Colonic mucosa (tissue), 4 donors: ENCODE results near the gene BLM. TPM values are rescaled to one million over a fixed set of nuclear protein-coding genes. Genes with fewer than 3 reads are reported as not detected.
"Not testable (repeated sequence)": the region's sequence is repeated elsewhere in the genome, so short reads cannot be mapped to it uniquely, and the experiment has no call there.

Source experiments
- DNase-seq: peaks from one replicate; pipeline ENCODE4 v3.0.0-alpha.2; 2020
- H3K27ac ChIP-seq: fragments of 200-600 bp; one replicate; pipeline ENCODE4 v1.8.0; 2021
- H3K27me3 ChIP-seq: fragments of 200-600 bp; one replicate; pipeline ENCODE4 v1.8.0; 2021
- H3K36me3 ChIP-seq: fragments of 200-600 bp; one replicate; pipeline ENCODE4 v1.8.0; 2021
- H3K4me1 ChIP-seq: fragments of 200-600 bp; one replicate; pipeline ENCODE4 v1.8.0; 2021; ENCODE audit warnings: mild to moderate bottlenecking
- H3K4me3 ChIP-seq: fragments of 200-600 bp; one replicate; pipeline ENCODE4 v1.8.0; 2021
- H3K9ac ChIP-seq, 2 donors: one replicate each; pipeline ENCODE4 v1.7.0; 2013; ENCODE audit warnings: control low read depth in 2 of 2, low read depth in 2 of 2, low read length in 2 of 2
- H3K9me3 ChIP-seq: fragments of 200-600 bp; one replicate; pipeline ENCODE4 v1.8.0; 2021
- CTCF ChIP-seq: fragments of 200-600 bp; IDR thresholded peaks from one replicate; pipeline ENCODE4 v1.8.0; 2022; ENCODE audit warnings: antibody characterized with exemption, mild to moderate bottlenecking
- intact Hi-C: fragments of 100-400 bp; cut with DNase I; formaldehyde crosslinking; loops from one replicate; pipeline ENCODE4 v1.14.1; 2022
- total RNA-seq, 2 donors: library from RNA; stranded (reverse); fragmentation: NEBNext Ultra II Directional in 1 of 2; extraction: Animal tissue kit (Norgen Biotek cat#: 25700) in 1 of 2; gene quantifications; one replicate each; pipeline ENCODE4 v1.2.1, GENCODE V29; 2021
- donor health status: healthy.
- donor health status: DM: no; HTN: no; CAD: no.
- donor health status: DM: no; HTN: no; CAD: no.

BLM gene
- total RNA-seq, 2 donors from 2014 or later, result 3.3 to 16.7 TPM

GRCh38 chr15:90720131-90720530, 3.0 kb downstream of the BLM start:
- Histone ChIP-seq H3K27ac (no peak overlapping the region), H3K9me3 (no peaks in the 10 kb centered on the region), H3K27me3 (no peaks in the 10 kb centered on the region), H3K9ac (no peak overlapping the region), H3K36me3 (no peaks in the 10 kb centered on the region), H3K4me3 (no peak overlapping the region), H3K4me1 (peaks cover 6% of the 10 kb centered on the region)
- no peak for TF ChIP-seq CTCF
- DNase-seq, result no peak
- intact Hi-C loops, result no loop called here

DNA sequence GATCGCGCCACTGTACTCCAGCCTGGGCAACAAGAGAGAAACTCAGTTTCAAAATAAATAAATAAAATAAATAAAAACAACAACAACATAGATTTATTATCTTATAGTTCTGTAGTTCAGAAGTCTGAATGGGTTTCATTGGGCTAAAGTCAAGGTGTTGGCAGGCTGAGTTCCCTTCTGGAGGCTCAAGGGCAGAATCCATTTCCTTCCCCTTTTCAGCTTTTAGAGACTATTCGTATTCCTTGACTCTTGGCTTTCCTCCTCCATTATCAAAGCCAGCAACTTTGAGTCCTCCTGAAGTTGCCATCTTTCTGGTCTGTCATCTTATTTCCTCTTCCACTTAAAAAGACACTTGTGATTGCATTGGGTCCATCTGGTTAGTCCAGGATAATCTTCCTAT, 12.1 kb downstream of the BLM start:
- DNase-seq, result no peak
- no peak for TF ChIP-seq CTCF

GRCh38 chr15:90730290-90730689, 13.1 kb downstream of the BLM start:
- no peak overlapping the region for H3K9ac ChIP-seq
- H3K4me3 ChIP-seq, result no peak overlapping the region
- no peak overlapping the region for H3K27ac ChIP-seq
- intact Hi-C loops, result no loop called here
- H3K9me3 ChIP-seq, result no peaks in the 10 kb centered on the region
- peak; percentile 43 for DNase-seq
- H3K4me1 ChIP-seq, result no peaks in the 10 kb centered on the region
- H3K36me3 ChIP-seq, result no peaks in the 10 kb centered on the region
- no peak for TF ChIP-seq CTCF
- no peaks in the 10 kb centered on the region for H3K27me3 ChIP-seq

More for the DNA sequence above, 12.1 kb downstream of the BLM start:
- H3K4me3 ChIP-seq, result no peak overlapping the region
- H3K4me1 ChIP-seq, result no peaks in the 10 kb centered on the region
- intact Hi-C loops, result no loop called here
- H3K9me3 ChIP-seq, result no peaks in the 10 kb centered on the region
- no peaks in the 10 kb centered on the region for H3K27me3 ChIP-seq
- no peak overlapping the region for H3K9ac ChIP-seq
- H3K36me3 ChIP-seq, result no peaks in the 10 kb centered on the region
- no peak overlapping the region for H3K27ac ChIP-seq

GRCh38 chr15:90735923-90736322, 18.8 kb downstream of the BLM start:
- no peak for TF ChIP-seq CTCF
- Histone ChIP-seq H3K9ac (no peak overlapping the region), H3K36me3 (no peaks in the 10 kb centered on the region), H3K4me1 (no peaks in the 10 kb centered on the region), H3K27me3 (no peaks in the 10 kb centered on the region), H3K9me3 (no peaks in the 10 kb centered on the region), H3K4me3 (no peak overlapping the region), H3K27ac (no peak overlapping the region)
- intact Hi-C loops, result no loop called here
- no peak for DNase-seq

- H3K9ac ChIP-seq, H3K27ac ChIP-seq, H3K27me3 ChIP-seq, H3K36me3 ChIP-seq, DNase-seq, intact Hi-C loops, H3K4me1 ChIP-seq, H3K9me3 ChIP-seq, H3K4me3 ChIP-seq: not testable (repeated sequence)
Observed at GRCh38 chr15:90740545-90740944, 23.4 kb downstream of the BLM start.

DNA sequence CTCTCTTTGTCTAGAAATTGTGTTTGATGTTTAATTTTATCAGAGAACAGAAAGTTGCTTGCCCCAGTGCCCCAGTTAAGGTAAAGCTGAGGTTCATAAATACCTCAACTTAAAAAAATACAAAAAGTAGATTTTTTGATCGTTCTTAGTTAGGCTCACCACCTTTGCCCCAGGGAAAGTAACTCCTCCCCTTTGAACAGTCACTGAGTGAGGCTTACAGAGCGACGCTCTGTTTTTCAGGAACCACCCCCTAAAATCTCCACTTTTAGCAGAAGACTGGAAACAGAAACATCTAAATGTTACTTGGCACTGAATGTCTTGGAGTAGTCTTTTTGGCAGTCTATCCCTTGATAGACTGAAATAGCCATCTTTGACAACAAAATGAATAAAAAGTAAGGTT, 24.9 kb downstream of the BLM start:
- H3K4me1 ChIP-seq, result no peaks in the 10 kb centered on the region
- H3K36me3 ChIP-seq, result no peaks in the 10 kb centered on the region
- H3K9ac ChIP-seq, result no peak overlapping the region
- H3K4me3 ChIP-seq, result no peak overlapping the region
- TF ChIP-seq CTCF, result no peak
- H3K27ac ChIP-seq, result no peak overlapping the region
- intact Hi-C loops, result no loop called here
- H3K9me3 ChIP-seq, result no peaks in the 10 kb centered on the region
- H3K27me3 ChIP-seq, result no peaks in the 10 kb centered on the region
- no peak for DNase-seq
